B cell (primary cell): ENCODE measurements around the gene ADGRE2.
"Not testable (repeated sequence)": the region's sequence is repeated elsewhere in the genome, so short reads cannot be mapped to it uniquely, and the experiment has no call there.

Source experiments
- CTCF ChIP-seq: fragments of 200-600 bp; IDR thresholded peaks from one replicate; pipeline ENCODE4 v1.8.0; 2022; ENCODE audit warnings: antibody characterized with exemption, mild to moderate bottlenecking
- EZH2 ChIP-seq: IDR thresholded peaks from 2 replicates; pipeline ENCODE4 v1.6.1; 2012; ENCODE audit warnings: borderline replicate concordance, low read depth, mild to moderate bottlenecking, moderate library complexity, low read length; ENCODE audit not compliant: insufficient read depth, poor library complexity, severe bottlenecking

- not testable (repeated sequence) for TF ChIP-seq CTCF, EZH2
These were observed 3.0 kb downstream of the ADGRE2 start for GRCh38 chr19:14775326-14775725.
